Stimulated activated CD8-positive, alpha-beta memory T cell treated with anti-CD3 and anti-CD28 coated beads, Interleukin-7, amount 100 ng/mL, for 1 hour (primary cell): Measurements from ENCODE around the gene KLHL35.
A peak's percentile ranks its signal among the peaks of the same experiment; 100 is the strongest.
"Not testable (repeated sequence)": the region's sequence is repeated elsewhere in the genome, so short reads cannot be mapped to it uniquely, and the experiment has no call there.

ENCODE experiments used
- DNase-seq, 2 donors: peaks; one replicate each; pipeline ENCODE4 v3.0.0-alpha.2; 2020; ENCODE audit warnings: low read depth in 2 of 2

KLHL35 gene

DNA sequence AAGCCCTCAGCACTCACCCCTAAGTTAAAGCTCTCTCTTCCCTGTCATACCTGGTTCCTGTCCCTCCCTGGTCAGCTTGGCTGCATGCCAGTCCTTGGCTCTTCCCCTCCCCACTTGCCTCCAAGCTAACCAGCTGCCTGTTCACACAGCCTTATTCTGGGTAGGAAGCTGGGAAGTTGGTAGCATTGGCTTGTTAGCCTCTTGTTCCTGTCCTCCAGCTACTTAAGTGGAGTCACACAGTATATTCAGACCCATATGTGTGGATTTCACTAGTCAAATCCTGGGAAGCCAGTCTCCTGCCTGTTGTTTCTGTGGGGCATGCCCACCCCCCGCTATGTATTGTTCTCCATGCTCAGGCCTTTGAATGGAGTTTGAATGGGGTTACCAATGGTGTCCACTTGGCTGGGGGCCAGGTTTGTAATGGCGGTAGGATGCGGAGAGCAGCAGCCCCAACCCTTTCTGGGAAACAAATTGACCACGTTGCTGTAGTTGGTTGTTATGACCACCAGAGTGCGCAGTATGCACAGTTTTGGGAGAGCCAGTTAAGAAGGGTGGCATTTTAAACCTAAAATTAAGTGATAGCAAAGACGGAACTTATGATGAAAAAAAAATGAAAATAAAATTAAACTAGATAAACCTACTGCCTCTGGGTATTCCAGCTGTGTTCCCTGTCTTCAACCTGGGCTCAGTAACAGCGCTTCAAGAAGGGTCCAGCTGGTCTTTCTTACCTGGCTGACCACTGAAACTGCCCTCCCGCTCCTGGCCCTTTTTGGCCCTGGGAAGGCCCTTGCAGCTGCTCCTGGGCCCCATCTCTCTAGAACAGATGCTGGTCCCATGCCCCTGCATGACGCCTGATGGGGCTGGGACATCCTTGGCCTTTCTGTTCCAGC is 44.4 kb downstream of the KLHL35 start:
- DNase-seq: peak; percentile 24 to 34

DNA sequence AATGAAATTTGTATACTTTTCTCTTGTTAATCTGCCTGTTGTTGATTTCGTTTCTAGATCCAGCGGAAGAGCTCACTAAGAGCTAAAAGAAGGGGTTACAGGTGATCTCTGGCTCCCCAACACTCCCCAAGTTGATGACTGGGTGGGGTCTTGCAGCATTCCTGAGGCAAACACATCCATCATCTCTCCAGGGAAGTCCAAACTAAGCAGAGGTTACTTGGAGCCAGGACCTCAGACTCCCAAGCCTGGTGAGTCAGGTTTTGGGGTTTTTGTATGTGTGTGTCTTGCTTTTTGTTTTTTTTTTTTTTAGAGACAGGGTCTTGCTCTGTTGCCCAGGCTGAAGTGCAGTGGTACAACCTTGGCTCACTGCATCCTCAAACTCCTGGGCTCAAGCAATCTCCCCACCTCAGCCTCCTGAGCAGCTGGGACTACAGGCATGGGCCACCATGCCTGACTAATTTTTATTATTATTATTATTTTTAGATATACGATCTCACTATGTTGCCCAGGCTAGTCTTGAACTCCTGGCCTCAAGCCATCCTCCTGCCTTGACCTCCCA is 45.2 kb downstream of the KLHL35 start:
- no peak for DNase-seq

- no peak for DNase-seq
Measured at GRCh38 chr11:75386942-75387630, 45.9 kb downstream of the KLHL35 start.

DNA sequence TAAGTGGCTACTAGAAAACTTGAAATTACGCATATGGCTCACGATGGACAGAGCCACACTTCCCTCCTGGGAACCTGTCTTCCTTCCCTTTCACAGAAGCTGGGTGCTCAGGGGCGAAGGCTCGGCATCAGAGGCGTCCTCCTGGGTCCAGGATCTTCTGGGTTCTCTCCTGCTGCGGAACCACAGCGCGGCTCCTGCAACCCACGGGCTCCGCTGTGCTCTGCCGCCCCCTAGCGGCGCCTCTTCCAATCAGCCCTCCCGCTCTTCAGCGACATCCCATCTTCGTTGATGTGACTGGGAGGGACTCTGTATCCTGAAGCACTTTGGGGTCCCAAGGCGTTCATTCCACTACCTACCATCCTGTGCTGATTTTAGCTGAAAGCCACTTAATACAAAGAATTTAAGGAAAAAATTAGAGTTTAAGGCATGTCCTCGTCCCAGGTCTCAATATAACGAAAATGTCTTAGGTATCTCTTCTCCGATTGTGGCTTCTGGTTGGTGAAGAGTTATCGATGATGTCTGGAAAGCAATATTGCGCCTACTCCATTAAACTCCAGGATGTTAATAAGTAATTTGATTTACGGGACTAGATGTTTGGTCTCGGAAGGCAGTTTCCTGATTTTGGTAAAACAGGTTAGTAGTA is 48.4 kb downstream of the KLHL35 start:
- peak; percentile 54 to 62 for DNase-seq

DNA sequence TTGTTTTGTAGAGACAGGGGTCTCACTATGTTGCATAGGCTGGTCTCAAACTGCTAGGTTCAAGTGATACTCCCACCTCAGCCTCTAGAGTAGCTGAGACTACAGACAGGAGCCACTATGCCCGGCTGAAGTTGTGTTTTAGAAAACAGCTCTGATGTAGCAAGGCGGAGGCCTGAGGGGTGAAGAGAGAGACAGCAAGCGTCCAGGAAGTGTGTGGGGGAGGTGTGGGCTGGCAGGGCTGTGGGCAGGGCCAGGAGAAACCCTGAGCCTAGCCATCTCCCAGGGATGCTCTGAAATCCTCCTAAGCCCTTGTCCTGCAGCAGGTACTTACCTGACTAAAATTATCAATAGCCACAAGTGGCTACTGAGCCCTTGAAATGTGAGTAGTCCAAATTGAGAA is 49.8 kb downstream of the KLHL35 start:
- no peak for DNase-seq

DNA sequence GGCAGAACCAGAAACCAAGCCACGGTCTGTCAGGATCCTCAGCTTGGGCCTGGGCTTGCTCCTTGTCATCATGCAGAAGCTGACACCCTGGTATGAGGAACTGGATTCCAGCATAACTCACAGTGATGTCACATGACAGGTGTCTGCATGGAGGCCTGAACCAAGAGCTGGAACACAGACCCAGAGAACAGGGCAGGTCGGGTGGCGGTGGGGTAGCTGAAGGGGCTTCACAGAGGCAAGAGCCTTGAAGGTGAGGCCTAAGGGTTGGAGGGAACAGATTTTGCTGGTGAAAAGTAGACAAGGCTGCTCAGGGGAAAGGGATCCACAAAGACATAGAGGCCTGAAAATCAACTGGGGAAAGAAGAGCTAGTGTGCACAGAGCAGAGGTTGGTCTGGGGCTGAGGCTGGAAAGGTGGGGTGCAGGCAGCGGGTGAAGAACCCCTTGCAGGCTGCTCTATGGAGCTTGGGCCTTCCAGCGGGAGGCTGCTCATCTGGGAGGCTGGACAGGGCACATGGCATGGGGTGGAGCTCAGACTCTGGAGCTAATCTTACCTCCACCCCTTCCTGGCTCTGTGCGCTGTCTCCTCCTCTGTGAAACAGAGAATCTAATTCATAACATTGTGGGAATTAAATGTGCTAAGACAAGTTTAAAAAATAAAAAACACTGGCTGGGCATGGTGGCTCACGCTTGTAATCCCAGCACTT is 52.1 kb downstream of the KLHL35 start:
- DNase-seq: no peak

DNA sequence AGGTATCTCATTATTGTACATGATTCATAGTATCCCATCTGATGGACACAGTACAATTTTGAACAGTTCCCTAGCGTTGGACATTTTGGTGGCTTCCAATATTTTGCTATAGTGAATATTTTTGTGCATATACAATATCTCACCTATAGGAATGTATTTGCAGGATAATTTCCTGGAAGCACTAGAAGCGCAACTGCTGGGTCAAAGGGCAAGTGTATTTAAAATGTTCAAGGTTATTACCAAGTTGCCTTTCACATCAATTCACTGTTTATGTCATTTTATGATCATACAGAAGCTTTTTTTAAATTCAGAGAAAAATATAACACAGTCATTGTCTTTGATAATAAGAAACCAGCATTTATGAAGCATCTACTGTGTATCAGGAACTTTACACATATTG is 52.8 kb downstream of the KLHL35 start:
- DNase-seq: no peak

- not testable (repeated sequence) for DNase-seq
Measured at GRCh38 chr11:75378776-75379175, 54.2 kb downstream of the KLHL35 start.

DNA sequence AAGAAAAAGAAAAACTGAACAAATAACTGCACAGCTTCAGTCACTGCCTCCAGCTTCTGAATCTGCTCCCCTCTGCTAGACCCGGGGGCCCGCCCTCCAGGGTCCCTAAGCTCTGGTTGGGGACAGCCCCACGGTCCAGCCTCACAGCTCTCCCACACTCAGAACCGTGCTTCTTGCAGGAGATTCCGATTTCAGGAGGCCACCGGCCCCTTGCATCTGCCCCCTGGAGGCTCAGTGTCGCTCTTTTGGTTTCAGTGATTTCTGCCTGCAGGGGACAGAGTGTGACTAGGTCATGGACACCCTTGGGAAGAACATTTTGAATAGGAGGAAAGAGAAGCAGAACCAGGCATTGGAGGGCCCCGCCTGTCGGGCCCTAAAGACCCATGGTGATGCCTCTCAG is 56.8 kb downstream of the KLHL35 start:
- DNase-seq: no peak

GRCh38 chr11:75375626-75376025 is 57.4 kb downstream of the KLHL35 start:
- DNase-seq: no peak

DNA sequence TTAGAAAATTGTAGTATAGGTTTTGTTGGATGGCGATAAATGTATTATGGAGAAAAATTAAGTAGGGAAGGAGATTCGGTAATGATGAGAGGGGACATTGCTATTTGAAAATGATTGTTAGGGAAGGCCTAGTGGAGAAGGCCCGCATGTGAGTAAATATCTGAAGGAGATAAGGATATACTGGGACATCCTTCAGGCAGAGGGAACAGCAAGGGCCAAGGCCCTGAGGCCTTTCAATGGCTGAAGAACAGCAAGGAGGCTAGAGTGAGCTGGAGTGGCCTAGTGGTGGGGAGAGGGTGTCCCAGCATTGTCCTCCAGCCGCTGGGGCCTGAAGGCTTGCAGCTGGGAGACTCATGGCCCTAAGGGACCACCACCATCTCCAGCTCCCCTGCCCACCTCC is 58.4 kb downstream of the KLHL35 start:
- no peak for DNase-seq

- no peak for DNase-seq
Measured at GRCh38 chr11:75373201-75373600, 59.8 kb downstream of the KLHL35 start.
